K562 (cell line): ENCODE results near the gene PDE11A. TPM values are rescaled to one million over a fixed set of nuclear protein-coding genes. Genes with fewer than 3 reads are reported as not detected.

Experiments
- ATF1 ChIP-seq, 2 experiments: fragments of 450-650 bp in 1 of 2; IDR thresholded peaks; 2 replicates each; pipeline ENCODE4 v1.6.1; 2016; ENCODE audit warnings: missing compliant biosample characterization in 1 of 2, missing genetic modification characterization in 1 of 2
- CREB3 ChIP-seq: fragments of 450-650 bp; conservative IDR thresholded peaks from 2 replicates; pipeline ENCODE4 v1.6.1; 2016; ENCODE audit warnings: missing genetic modification characterization, low read depth, mild to moderate bottlenecking, missing compliant biosample characterization, moderate library complexity
- ETS2 ChIP-seq: IDR thresholded peaks from 2 replicates; pipeline ENCODE4 v1.6.1; 2016; ENCODE audit warnings: borderline replicate concordance, missing genetic modification characterization, mild to moderate bottlenecking, moderate library complexity, missing compliant biosample characterization; ENCODE audit not compliant: poor library complexity, severe bottlenecking
- GABPB1 ChIP-seq: sonication (generic); formaldehyde crosslinking; IDR thresholded peaks from 2 replicates; pipeline ENCODE4 v1.8.0; 2022; ENCODE audit warnings: mild to moderate bottlenecking, missing genetic modification reagents
- JUND ChIP-seq, 2 experiments: IDR thresholded peaks; 2 replicates in 1 of 2; 3 replicates in 1 of 2; pipeline ENCODE4 v1.6.1; 2011; ENCODE audit warnings: borderline replicate concordance in 2 of 2, low read depth in 2 of 2, low read length in 2 of 2, improper control_type of control experiment in 1 of 2, missing biosample characterization in 1 of 2, missing genetic modification characterization in 1 of 2, missing genetic modification reagents in 1 of 2
- LARP7 ChIP-seq: fragments of 450-650 bp; IDR thresholded peaks from 2 replicates; pipeline ENCODE4 v1.6.1; 2016
- MCM7 ChIP-seq, 2 experiments: fragments of 450-650 bp; IDR thresholded peaks; 2 replicates each; pipeline ENCODE4 v1.6.1; 2016 to 2018
- MED1 ChIP-seq: sonication (generic); formaldehyde crosslinking; IDR thresholded peaks from 2 replicates; pipeline ENCODE4 v1.8.1; 2023; ENCODE audit warnings: missing genetic modification reagents, borderline replicate concordance
- MEIS2 ChIP-seq: fragments of 450-650 bp; IDR thresholded peaks from 2 replicates; pipeline ENCODE4 v1.6.1; 2014; ENCODE audit warnings: mild to moderate bottlenecking; ENCODE audit not compliant: partially characterized antibody
- NFE2 ChIP-seq: IDR thresholded peaks from 2 replicates; pipeline ENCODE4 v1.6.1; 2014; ENCODE audit warnings: antibody characterized with exemption, low read depth
- PBX2 ChIP-seq, 2 experiments: IDR thresholded peaks in 1 of 2; conservative IDR thresholded peaks in 1 of 2; 2 replicates each; pipeline ENCODE4 v1.6.1; 2016; ENCODE audit warnings: low read depth in 2 of 2, mild to moderate bottlenecking in 1 of 2, missing compliant biosample characterization in 1 of 2, missing genetic modification characterization in 1 of 2, moderate library complexity in 1 of 2
- POLR2H ChIP-seq: IDR thresholded peaks from 2 replicates; pipeline ENCODE4 v1.6.1; 2016; ENCODE audit warnings: missing genetic modification characterization, low read depth, mild to moderate bottlenecking, control low read depth, missing compliant biosample characterization, moderate library complexity
- SIX5 ChIP-seq, 2 experiments: IDR thresholded peaks; 2 replicates each; pipeline ENCODE4 v1.6.1; 2011; ENCODE audit warnings: low read length in 2 of 2, borderline replicate concordance in 1 of 2, low read depth in 1 of 2, mild to moderate bottlenecking in 1 of 2, moderate library complexity in 1 of 2; ENCODE audit not compliant: insufficient read depth in 1 of 2
- TAL1 ChIP-seq: fragments of 450-650 bp; IDR thresholded peaks from 2 replicates; pipeline ENCODE4 v1.6.1; 2016; ENCODE audit warnings: mild to moderate bottlenecking
- TBP ChIP-seq: optimal IDR thresholded peaks from 2 replicates; pipeline ENCODE3; 2011; ENCODE audit warnings: low read depth, low read length, improper control_type of control experiment
- TEAD2 ChIP-seq: fragments of 450-650 bp; IDR thresholded peaks from 2 replicates; pipeline ENCODE4 v1.6.1; 2016; ENCODE audit warnings: missing genetic modification characterization, control low read depth, missing compliant biosample characterization
- ZNF197 ChIP-seq: fragments of 200-800 bp; sonication (Bioruptor generic); IDR thresholded peaks from 2 replicates; pipeline ENCODE4 v1.6.1; 2016; ENCODE audit warnings: low read depth, missing genetic modification characterization, missing compliant biosample characterization
- ZNF232 ChIP-seq: sonication (generic); formaldehyde crosslinking; IDR thresholded peaks from 2 replicates; pipeline ENCODE4 v1.8.0; 2022; ENCODE audit warnings: mild to moderate bottlenecking, missing genetic modification reagents
- ZNF780A ChIP-seq: fragments of 250-450 bp; sonication (Bioruptor Pico); IDR thresholded peaks from 2 replicates; pipeline ENCODE4 v1.5.0; 2021; ENCODE audit warnings: mild to moderate bottlenecking
- ZSCAN29 ChIP-seq: fragments of 450-650 bp; IDR thresholded peaks from 2 replicates; pipeline ENCODE4 v1.6.1; 2017
- polyA plus RNA-seq, 8 experiments: library from polyadenylated mRNA; depleted of rRNA in 4 of 8; stranded (reverse) in 5 of 8; unstranded in 3 of 8; fragments of >200 nt; fragmentation: Nextera tagmentation in 2 of 8; fragmentation: Illumina TruSeq in 1 of 8; extraction: Ambion mirVana in 2 of 8; extraction: Trizol in 1 of 8; gene quantifications; 2 replicates each; pipeline versions ENCODE4 v1.2.1 to v1.2.3, GENCODE V29; 2011 to 2014; ENCODE audit warnings: inconsistent platforms in 1 of 8, missing spikeins in 1 of 8
- total RNA-seq, 7 experiments: library from RNA; depleted of rRNA in 6 of 7; stranded (reverse); fragments of >200 nt in 6 of 7; fragmentation: Illumina TruSeq in 2 of 7; extraction: Trizol in 2 of 7; gene quantifications; 2 replicates each; pipeline versions ENCODE4 v1.2.1 to v1.2.3, GENCODE V29; 2011 to 2021; ENCODE audit warnings: low replicate concordance in 1 of 7
- TF ChIP-seq, protein P1 (sequence below): IDR thresholded peaks from 2 replicates; pipeline ENCODE4 v1.6.1; 2016; ENCODE audit warnings: missing genetic modification characterization, missing compliant biosample characterization
- TF ChIP-seq, protein P2 (sequence below): sonication (generic); formaldehyde crosslinking; IDR thresholded peaks from 2 replicates; pipeline ENCODE4 v1.8.1; 2023; ENCODE audit warnings: mild to moderate bottlenecking, missing genetic modification reagents

PDE11A gene
- total and polyA plus RNA-seq, 9 of the 15 experiments (the other 6 are each of a cell fraction or from before 2014, with no cell fraction given) = 3.2 to 22.1 (median 5.7) TPM

GRCh38 chr2:177709986-177710401, 362.6 kb downstream of the PDE11A start (continued):
- TF ChIP-seq, protein P1, sequence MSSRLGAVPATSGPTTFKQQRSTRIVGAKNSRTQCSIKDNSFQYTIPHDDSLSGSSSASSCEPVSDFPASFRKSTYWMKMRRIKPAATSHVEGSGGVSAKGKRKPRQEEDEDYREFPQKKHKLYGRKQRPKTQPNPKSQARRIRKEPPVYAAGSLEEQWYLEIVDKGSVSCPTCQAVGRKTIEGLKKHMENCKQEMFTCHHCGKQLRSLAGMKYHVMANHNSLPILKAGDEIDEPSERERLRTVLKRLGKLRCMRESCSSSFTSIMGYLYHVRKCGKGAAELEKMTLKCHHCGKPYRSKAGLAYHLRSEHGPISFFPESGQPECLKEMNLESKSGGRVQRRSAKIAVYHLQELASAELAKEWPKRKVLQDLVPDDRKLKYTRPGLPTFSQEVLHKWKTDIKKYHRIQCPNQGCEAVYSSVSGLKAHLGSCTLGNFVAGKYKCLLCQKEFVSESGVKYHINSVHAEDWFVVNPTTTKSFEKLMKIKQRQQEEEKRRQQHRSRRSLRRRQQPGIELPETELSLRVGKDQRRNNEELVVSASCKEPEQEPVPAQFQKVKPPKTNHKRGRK = 0 out of 2 replicates have a peak, but pooled peaks have one; percentile 4
- TF ChIP-seq ZNF232 (CRISPR knock-in tag) (no peak), TEAD2 (no peak), CREB3 (tag) (no peak), GABPB1 (CRISPR knock-in tag) (no peak), MED1 (CRISPR knock-in tag) (no peak), ZNF197 (no peak), ETS2 (tag) (no peak), MCM7 (IDR thresholded peaks at IDR 0.05) (no peak), TAL1 (peak; percentile 23; the same call in 1 of the 2 replicates), PBX2 (CRISPR knock-in tag; IDR thresholded peaks at IDR 0.05; ENCODE audit: low read depth) (no peak), PBX2 (tag; conservative IDR thresholded peaks at IDR 0.05; ENCODE audit: low read depth) (peak; percentile 59), POLR2H (tag) (no peak), LARP7 (no peak), SIX5 (IDR thresholded peaks at IDR 0.05; ENCODE audit: borderline replicate concordance in 1 of 2, insufficient read depth in 1 of 2, low read depth in 1 of 2, low read length in 2 of 2) (no peak), TBP (no peak), JUND (IDR thresholded peaks at IDR 0.05; ENCODE audit: borderline replicate concordance, low read depth, low read length) (no peak), JUND (tag; IDR thresholded peaks at IDR 0.05; ENCODE audit: borderline replicate concordance, low read depth, low read length) (no peak), ZSCAN29 (no peak), ATF1 (CRISPR knock-in tag; IDR thresholded peaks at IDR 0.05) (no peak), ATF1 (tag; IDR thresholded peaks at IDR 0.05) (no peak), NFE2 (peak; percentile 20; the same call in 1 of the 2 replicates), ZNF780A (CRISPR knock-in tag) (no peak), MEIS2 (peak; percentile 73)
- TF ChIP-seq, protein P2, sequence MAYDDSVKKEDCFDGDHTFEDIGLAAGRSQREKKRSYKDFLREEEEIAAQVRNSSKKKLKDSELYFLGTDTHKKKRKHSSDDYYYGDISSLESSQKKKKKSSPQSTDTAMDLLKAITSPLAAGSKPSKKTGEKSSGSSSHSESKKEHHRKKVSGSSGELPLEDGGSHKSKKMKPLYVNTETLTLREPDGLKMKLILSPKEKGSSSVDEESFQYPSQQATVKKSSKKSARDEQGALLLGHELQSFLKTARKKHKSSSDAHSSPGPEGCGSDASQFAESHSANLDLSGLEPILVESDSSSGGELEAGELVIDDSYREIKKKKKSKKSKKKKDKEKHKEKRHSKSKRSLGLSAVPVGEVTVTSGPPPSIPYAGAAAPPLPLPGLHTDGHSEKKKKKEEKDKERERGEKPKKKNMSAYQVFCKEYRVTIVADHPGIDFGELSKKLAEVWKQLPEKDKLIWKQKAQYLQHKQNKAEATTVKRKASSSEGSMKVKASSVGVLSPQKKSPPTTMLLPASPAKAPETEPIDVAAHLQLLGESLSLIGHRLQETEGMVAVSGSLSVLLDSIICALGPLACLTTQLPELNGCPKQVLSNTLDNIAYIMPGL (CRISPR knock-in tag) = no peak
